Midbrain (tissue), 1 donor: ENCODE measurements around the gene CRCP.
"Not testable (repeated sequence)": the region's sequence is repeated elsewhere in the genome, so short reads cannot be mapped to it uniquely, and the experiment has no call there.

Experiments
- DNase-seq: peaks from one replicate; lab custom pipeline; 2025; lab: John Stamatoyannopoulos, UW

Gene CRCP

GRCh38 chr7:66156035-66156434 lies 41.4 kb downstream of the CRCP start:
- DNase-seq, result not testable (repeated sequence)

- DNase-seq, result no peak
Measured at GRCh38 chr7:66157060-66157459, 42.4 kb downstream of the CRCP start.

GRCh38 chr7:66162622-66163021 lies 48.0 kb downstream of the CRCP start:
- DNase-seq, result no peak

- no peak for DNase-seq
Measured at GRCh38 chr7:66163186-66163610, 48.6 kb downstream of the CRCP start.

GRCh38 chr7:66164356-66164755 lies 49.7 kb downstream of the CRCP start:
- DNase-seq, result no peak

GRCh38 chr7:66167773-66168387 lies 53.2 kb downstream of the CRCP start:
- no peak for DNase-seq

- no peak for DNase-seq
Measured at GRCh38 chr7:66169616-66170015, 55.0 kb downstream of the CRCP start.

GRCh38 chr7:66170309-66171231 lies 55.9 kb downstream of the CRCP start:
- DNase-seq, result no peak

- not testable (repeated sequence) for DNase-seq
Measured at GRCh38 chr7:66172536-66173401, 58.1 kb downstream of the CRCP start.

- DNase-seq, result no peak
Measured at GRCh38 chr7:66173856-66174255, 59.2 kb downstream of the CRCP start.

- DNase-seq, result not testable (repeated sequence)
Measured at GRCh38 chr7:66175006-66175405, 60.4 kb downstream of the CRCP start.

GRCh38 chr7:66176914-66177313 lies 62.3 kb downstream of the CRCP start:
- no peak for DNase-seq

GRCh38 chr7:66178258-66178657 lies 63.6 kb downstream of the CRCP start:
- no peak for DNase-seq

- DNase-seq, result no peak
Measured at GRCh38 chr7:66181329-66181728, 66.7 kb downstream of the CRCP start.

GRCh38 chr7:66181845-66182244 lies 67.2 kb downstream of the CRCP start:
- no peak for DNase-seq

GRCh38 chr7:66182920-66183319 lies 68.3 kb downstream of the CRCP start:
- no peak for DNase-seq

GRCh38 chr7:66183700-66184099 lies 69.1 kb downstream of the CRCP start:
- DNase-seq, result no peak

GRCh38 chr7:66185680-66186187 lies 71.1 kb downstream of the CRCP start:
- DNase-seq, result no peak

- no peak for DNase-seq
Measured at GRCh38 chr7:66186991-66187390, 72.3 kb downstream of the CRCP start.

GRCh38 chr7:66187905-66188304 lies 73.3 kb downstream of the CRCP start:
- no peak for DNase-seq

- DNase-seq, result no peak
Measured at GRCh38 chr7:66188645-66189044, 74.0 kb downstream of the CRCP start.
